ENCODE measurements around the gene RBM19.

- no peak for TF ChIP-seq SP1 (IDR thresholded peaks at IDR 0.05)
- TF ChIP-seq MAX (IDR thresholded peaks at IDR 0.05) = no peak
- no peak for TF ChIP-seq CTCF (IDR thresholded peaks at IDR 0.05; ENCODE audit: low read depth, low read length, missing input control)
- TF ChIP-seq REST (IDR thresholded peaks at IDR 0.05) = no peak
- no peak for TF ChIP-seq EGR1 (IDR thresholded peaks at IDR 0.05; ENCODE audit: low read depth in 2 of 2)
- TF ChIP-seq ZBTB33 (IDR thresholded peaks at IDR 0.05) = no peak
- TF ChIP-seq YY1 (IDR thresholded peaks at IDR 0.05) = no peak
- TF ChIP-seq FOXA1 (IDR thresholded peaks at IDR 0.05) = no peak
- no peak for TF ChIP-seq RAD21 (IDR thresholded peaks at IDR 0.05)
- TF ChIP-seq GABPA (IDR thresholded peaks at IDR 0.05 in 1 of 2, conservative IDR thresholded peaks at IDR 0.05 in 1 of 2) = no peak
- no peak for TF ChIP-seq ATF3 (IDR thresholded peaks at IDR 0.05)
- TF ChIP-seq TAF1 (conservative IDR thresholded peaks at IDR 0.05) = no peak
Observed at GRCh38 chr12:113894697-113895096, 71.4 kb downstream of the RBM19 start.
